ENCODE results near the gene PGS1.

GRCh38 chr17:78409191-78409928 lies 30.9 kb downstream of the PGS1 start:
- TF ChIP-seq POLR2A (IDR thresholded peaks at IDR 0.05; ENCODE audit: low read depth, low read length) (no peak), POLR2AphosphoS5 (IDR thresholded peaks at IDR 0.05; ENCODE audit: low read depth, low read length) (no peak)

Data from GM12892 (cell line).